Measurements from ENCODE around the gene NRROS. TPM values are rescaled to one million over a fixed set of nuclear protein-coding genes. Genes with fewer than 3 reads are reported as not detected.

The NRROS gene
- total and polyA plus RNA-seq, 10 of the 15 experiments (the other 5 are each of a cell fraction or from before 2014, with no cell fraction given), result 0.35 to 42.2 (median 12.6) TPM

GRCh38 chr3:196632046-196632751, 7.3 kb upstream of the NRROS start (continued):
- no peak for TF ChIP-seq USF2 (IDR thresholded peaks at IDR 0.05; ENCODE audit: borderline replicate concordance, low read depth, low read length)
- TF ChIP-seq CTCF (IDR thresholded peaks at IDR 0.05 in 2 of 3, conservative IDR thresholded peaks at IDR 0.05 in 1 of 3; ENCODE audit: control insufficient read depth in 2 of 3, extremely low read depth in 1 of 3, insufficient read depth in 1 of 3, low read depth in 3 of 3, low read length in 3 of 3), result peak; percentile 8 to 54 (median 49); a peak in 4 of 6 replicates
- no peak for TF ChIP-seq MTA3 (IDR thresholded peaks at IDR 0.05; ENCODE audit: borderline replicate concordance, low read length)
- TF ChIP-seq CHD1 (IDR thresholded peaks at IDR 0.05; ENCODE audit: low read depth, low read length), result no peak
- TF ChIP-seq KDM1A (IDR thresholded peaks at IDR 0.05; ENCODE audit: borderline replicate concordance), result no peak
- no peak for TF ChIP-seq NFYA (IDR thresholded peaks at IDR 0.05; ENCODE audit: borderline replicate concordance, low read depth, low read length)
- peak; percentile 6; the same call in 1 of the 2 replicates for TF ChIP-seq BCL11A (IDR thresholded peaks at IDR 0.05; ENCODE audit: low read depth, low read length)
- TF ChIP-seq PAX8 (IDR thresholded peaks at IDR 0.05), result no peak
- peak; percentile 41; the same call in 1 of the 2 replicates for TF ChIP-seq MTA2 (IDR thresholded peaks at IDR 0.05; ENCODE audit: low read depth)
- peak; percentile 87 for TF ChIP-seq YY1 (IDR thresholded peaks at IDR 0.05; ENCODE audit: low read depth, low read length)
- no peak for TF ChIP-seq EP300 (IDR thresholded peaks at IDR 0.05; ENCODE audit: borderline replicate concordance in 1 of 2, control insufficient read depth in 1 of 2, low read depth in 2 of 2, low read length in 2 of 2)
- 0 out of 2 replicates have a peak, but pooled peaks have one; percentile 37 for TF ChIP-seq RCOR1 (conservative IDR thresholded peaks at IDR 0.05; ENCODE audit: low read depth, low read length)
- no peak for TF ChIP-seq JUND (IDR thresholded peaks at IDR 0.05; ENCODE audit: low read depth, low read length)
- TF ChIP-seq SIX5 (IDR thresholded peaks at IDR 0.05; ENCODE audit: low read depth, low read length, severe bottlenecking), result peak; percentile 0
- TF ChIP-seq TCF7 (IDR thresholded peaks at IDR 0.05; ENCODE audit: borderline replicate concordance), result no peak
- peak; percentile 54 for TF ChIP-seq RAD21 (IDR thresholded peaks at IDR 0.05; ENCODE audit: insufficient read depth, low read depth, low read length)
- peak; percentile 66; the same call in 1 of the 2 replicates for TF ChIP-seq NFYB (IDR thresholded peaks at IDR 0.05; ENCODE audit: insufficient read depth, low read depth, low read length)
- no peak for TF ChIP-seq CEBPZ (IDR thresholded peaks at IDR 0.05; ENCODE audit: low read depth, low read length)
- no peak; the same call in 1 of the 2 replicates for TF ChIP-seq SMARCA5 (IDR thresholded peaks at IDR 0.05)
- peak; percentile 6 for TF ChIP-seq PBX3 (IDR thresholded peaks at IDR 0.05; ENCODE audit: insufficient replicate concordance, low read depth, low read length)
- peak in 1 of 2 experiments; percentile 71; a peak in 3 of 4 replicates for TF ChIP-seq IKZF2 (IDR thresholded peaks at IDR 0.05)
- peak; percentile 54; the same call in 2 of the 3 replicates for TF ChIP-seq POU2F2 (IDR thresholded peaks at IDR 0.05; ENCODE audit: borderline replicate concordance, low read depth, low read length)
- TF ChIP-seq CHD4 (IDR thresholded peaks at IDR 0.05), result no peak

Measured in GM12878 (cell line).